RCC 7860 (cell line): ENCODE data around the gene DENND1A.

Source experiments
- DNase-seq: peaks from one replicate; pipeline ENCODE4 v3.0.0-alpha.2; 2015; ENCODE audit warnings: low spot score
- FAIRE-seq: peaks from 2 replicates; lab custom pipeline; 2012; peaks lifted over from hg19 to GRCh38; lab: Jason Lieb, UNC

DENND1A gene

DNA sequence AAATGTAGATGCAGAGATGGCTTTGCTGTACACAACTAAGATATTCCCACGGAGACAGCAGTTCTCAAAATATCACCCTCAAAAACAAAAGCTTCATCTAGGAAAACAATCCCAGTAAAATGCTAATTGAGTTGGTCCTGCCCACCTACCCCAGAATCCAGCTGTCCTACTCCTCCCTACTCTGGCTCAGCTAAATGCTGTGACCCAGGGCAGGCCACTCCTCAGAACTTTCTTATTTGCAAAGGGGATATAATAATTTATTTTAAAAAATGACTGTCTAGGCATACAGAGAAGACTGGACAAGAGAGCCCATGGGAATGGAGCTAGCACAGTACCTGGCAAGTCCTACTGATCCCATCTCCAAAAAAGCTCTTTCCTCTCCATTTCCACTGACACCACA is 411.6 kb downstream of the DENND1A start:
- no peak for FAIRE-seq
- no peak for DNase-seq

DNA sequence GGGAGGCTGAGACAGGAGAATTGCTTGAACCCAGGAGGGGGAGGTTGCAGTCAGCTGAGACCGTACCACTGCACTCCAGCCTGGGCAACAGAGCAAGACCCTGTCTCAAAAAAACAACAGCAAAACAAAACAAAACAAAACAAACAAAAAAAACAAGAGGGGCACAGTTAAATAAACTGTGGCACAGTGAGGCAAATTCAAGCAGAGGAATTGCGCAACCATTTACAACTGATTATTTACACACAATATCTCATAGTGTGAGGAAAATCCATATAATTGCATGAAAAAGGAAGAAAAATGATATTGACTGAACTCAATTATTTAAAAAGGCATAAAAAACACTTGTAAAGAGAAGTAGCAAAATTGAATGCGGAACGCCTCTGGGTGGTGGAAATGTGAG is 412.4 kb downstream of the DENND1A start:
- DNase-seq (no peak), FAIRE-seq (no peak)

DNA sequence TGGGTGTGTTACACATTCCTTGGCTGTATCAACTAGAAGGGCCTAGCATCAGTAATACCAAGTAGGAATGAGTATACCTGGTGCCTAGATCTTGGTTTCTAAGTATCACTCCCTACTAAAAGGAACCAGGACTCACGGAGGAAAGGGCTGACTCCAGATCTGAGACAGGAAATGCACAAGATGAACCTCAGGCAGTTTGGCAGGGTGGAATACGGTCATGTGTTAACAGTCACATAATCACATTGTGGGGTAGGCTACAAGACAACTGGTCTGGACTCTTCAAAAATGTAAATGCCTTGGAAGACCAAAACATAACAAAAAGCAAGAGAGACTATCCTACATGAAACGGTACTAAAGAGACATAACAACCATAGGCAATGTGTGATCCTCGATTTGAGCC is 415.2 kb downstream of the DENND1A start:
- no peak for DNase-seq
- no peak for FAIRE-seq

DNA sequence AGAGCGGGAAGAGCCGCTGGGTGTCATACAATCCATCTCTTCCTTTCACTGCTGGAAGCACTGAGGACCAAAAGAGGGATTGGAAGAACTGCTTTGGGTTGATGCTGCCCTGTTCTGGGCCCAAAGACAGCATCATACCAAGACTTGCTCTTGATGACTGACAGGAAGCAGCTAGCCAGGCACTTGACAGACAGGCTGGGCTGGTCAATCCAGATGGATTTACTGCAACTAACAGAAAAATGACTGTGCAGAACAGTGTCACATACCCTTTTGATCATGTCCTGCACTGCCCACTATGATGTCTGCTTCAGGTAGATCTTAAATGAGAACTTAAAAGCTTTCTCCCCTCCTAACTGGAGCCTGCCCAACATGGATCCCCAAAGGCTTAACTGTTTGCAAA is 416.4 kb downstream of the DENND1A start:
- DNase-seq (no peak), FAIRE-seq (no peak)

DNA sequence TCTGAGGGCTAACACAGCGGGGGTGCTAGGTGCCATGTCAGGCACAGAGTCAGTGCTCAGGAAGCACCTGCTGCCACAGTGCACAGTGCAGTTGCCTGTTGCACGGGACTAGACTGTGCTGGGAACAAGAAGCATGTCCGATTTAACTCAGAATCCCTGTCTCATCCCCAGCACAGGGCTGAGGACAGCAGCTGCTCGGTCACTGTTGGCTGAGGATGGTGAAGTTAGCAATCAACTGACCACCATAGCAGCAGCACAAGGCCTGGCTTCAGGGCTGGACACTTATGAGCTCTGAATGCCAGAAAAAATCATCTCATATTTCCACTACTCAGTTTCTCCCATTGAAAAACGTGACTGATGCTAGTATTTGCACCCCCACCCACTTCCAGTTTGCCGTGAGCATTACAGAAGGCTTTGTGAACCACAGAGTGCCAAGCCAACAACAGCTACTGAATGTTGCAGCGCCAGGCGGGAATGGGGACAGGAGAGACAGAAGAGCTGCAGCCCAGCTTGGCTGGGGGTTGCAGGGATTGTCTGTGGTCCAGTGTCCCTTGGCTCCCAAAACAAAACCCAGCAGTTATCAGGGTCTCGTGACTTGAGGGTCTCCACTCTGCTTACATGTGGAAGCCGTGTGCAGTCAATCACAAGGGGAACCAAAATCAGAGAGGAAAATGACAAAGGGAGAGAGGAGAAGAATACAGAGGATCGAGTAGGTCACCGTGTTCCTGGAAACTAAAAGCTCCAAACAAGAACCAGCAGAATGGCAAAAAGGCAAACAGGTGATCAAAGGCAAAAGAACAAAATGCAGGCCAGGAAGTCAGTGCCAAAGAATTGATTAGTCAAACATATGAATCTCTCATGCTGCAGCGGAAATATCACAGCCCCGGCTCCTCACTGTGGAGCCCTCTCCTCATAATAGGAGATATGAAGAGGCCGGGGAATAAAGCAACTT is 418.3 kb downstream of the DENND1A start:
- no peak for DNase-seq
- FAIRE-seq = no peak

DNA sequence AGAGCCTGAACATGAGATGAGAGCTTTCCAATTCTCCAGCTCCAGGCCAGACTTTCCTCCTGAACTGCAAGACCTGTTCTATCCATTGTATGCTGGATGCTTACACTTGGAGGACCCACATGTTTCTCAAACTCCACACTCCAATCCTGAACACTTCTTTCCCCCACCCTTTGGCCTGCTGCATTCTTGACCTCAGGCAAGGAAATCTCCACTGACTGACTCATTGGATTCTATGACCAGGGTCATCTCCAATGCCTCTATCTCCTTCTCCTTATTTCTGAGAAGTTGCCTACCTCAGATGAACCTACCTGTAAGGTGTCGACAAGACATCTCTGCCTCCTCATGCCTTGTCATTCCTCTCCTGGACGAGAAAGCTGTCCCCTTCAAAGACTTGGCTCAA is 420.3 kb downstream of the DENND1A start:
- FAIRE-seq = no peak
- no peak for DNase-seq

DNA sequence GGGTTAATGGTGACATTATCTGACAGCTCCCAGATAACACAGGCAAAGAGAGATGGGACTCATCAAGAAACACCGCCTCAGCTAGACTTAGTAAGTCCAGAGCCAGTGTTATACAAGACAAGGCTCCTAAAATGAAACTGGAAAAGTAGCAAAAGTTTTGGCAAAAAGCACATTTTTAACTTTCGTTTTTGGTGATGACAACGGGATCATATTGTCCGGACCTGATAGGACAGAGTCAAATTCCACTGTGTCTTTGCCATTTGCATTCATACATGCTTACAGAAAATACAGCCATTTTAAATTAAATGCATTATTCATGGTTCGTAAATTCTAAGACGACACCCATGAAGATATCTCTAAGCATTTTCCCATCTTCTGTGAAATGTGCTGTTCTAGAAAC is 421.9 kb downstream of the DENND1A start:
- FAIRE-seq (no peak), DNase-seq (no peak)

DNA sequence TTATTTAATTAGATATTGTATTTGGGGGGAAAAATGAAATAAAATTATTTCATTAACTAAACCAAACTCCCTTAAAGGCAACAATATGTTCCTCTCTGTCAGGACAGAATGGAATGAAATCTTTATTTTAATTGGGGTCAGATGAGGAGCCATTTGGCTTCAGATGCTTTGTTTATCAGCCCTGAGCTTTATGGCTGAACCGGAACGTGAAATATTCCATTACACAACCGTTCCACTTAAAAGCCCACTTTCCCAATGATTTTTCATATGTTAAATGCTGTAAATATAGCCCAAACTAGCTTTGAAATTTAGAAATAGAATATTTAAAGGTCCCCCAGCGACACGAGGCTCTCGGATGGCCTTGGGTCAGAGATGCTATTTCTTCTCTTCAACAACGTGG is 424.4 kb downstream of the DENND1A start:
- DNase-seq = no peak
- no peak for FAIRE-seq

DNA sequence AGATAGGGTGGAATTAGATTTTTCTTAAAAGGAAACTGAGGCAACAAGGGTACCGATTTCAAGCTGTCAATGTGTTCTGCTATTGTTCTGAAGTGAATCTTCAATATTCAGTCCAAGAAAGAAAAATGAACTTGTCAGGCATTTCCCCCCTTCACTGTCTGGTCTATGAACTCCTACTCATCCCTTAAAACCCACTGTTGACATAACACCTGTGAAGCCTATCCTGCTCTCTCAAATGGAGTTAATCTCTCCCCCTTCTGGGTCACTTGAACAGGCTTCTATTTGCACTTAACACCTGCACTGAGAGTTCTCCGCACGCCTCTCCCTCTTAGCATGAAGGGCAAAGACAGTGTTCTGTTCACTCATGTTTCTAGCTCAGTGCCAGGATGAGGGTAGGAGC is 429.6 kb downstream of the DENND1A start:
- FAIRE-seq = no peak

DNA sequence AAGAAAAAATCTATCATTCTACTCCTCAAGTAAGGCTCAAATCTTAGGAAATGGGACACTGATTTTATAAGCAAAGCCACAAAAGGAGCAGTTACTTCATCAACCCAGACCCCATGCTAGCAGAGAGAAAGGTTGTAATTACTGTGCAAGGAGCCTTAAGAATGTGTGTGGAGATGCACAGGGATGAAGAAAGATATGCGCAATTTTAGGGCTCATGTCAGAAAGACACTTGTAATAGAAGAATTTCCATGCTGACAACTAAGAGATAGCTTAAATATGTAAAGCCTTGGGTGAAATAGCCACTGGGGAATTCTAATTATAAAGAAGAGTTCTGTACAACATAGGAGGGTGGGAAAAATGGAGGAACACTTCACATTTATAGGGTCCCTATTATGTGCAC is 432.1 kb downstream of the DENND1A start:
- FAIRE-seq (no peak), DNase-seq (no peak)

More for the DNA sequence above, 429.6 kb downstream of the DENND1A start:
- no peak for DNase-seq

DNA sequence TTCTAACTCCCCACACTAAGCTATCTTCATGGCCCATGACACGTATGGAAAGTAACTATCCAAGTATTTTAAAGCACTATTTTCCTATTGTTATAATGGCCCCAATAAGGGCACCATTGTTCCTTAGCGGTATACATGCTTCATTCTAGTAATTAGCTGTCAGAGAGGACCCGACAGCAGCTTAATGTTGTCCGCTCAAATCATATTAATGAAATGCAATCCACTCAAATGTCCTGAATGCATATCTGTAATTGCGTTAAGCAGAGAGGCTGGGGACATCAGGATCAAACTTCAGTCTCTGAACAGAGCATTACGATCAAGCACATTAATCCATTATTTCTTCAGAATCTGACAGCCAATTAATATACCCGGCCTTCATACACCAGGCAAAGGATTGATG is 434.2 kb downstream of the DENND1A start:
- DNase-seq = no peak
- FAIRE-seq = no peak

DNA sequence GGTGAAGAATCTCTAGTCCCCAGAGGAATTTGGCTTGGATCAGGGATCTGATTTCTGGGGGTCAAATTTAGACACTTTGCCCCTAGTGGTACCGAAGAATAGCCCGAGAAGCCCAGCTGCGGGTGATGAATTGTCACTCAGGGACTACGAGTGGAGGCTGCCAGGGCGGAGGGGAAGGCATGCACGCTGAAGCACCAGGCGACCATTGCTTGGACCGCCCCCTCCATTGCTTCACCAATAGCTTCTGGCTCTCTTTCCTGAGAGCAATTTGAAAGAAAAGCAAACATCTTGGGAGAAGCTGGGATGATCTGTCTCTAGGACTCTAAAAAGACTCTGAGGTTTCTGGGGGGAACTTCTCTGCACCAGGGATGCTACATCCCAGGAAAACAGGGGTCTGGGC is 436.3 kb downstream of the DENND1A start:
- DNase-seq (no peak), FAIRE-seq (no peak)

DNA sequence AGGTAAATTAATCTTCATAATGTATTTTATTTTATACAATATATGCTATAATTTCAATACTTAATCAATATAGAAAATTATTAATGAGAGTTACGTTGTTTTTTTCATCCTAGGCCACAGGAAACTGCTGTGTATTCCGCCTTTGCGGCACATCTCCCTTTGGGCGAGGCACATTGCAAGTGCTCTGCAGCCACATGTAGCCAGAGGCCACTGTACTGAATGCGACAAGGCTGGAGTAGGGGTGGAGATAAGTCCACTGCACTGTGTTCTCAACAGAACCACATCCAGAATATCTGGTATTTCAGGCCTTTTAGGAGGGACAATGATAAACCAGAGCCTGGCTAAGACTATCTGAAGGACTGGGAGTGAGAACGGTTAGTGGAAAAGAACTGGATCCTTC is 439.2 kb downstream of the DENND1A start:
- FAIRE-seq (no peak), DNase-seq (no peak)

DNA sequence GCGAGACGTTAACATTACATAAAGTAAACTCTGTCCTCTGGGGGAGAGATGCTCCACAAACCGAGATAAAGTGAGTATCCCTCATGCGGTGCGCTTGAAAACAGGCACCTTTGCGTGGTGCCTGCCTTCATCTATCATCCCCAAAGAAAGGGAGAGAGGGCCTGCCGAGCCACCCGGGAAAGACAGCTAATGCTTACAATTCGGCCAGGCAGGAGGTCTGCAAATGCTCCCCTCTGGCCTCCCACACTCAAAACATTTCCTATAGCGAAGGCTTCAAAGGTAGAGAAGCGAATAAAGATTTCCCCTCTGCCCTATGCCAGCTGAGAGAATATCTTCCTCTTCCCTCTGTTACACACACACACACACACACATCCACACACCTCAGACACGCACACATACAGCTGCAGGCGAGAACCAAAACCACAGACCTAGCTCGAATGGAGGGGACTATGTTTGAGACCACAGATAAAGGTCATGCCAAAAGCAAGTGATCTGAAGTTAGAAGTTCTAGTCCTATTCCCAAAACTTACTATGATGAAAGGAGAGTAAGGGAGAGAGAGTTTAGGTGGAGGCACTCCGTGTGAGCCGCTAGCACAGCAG is 441.1 kb downstream of the DENND1A start:
- FAIRE-seq (no peak), DNase-seq (no peak)

DNA sequence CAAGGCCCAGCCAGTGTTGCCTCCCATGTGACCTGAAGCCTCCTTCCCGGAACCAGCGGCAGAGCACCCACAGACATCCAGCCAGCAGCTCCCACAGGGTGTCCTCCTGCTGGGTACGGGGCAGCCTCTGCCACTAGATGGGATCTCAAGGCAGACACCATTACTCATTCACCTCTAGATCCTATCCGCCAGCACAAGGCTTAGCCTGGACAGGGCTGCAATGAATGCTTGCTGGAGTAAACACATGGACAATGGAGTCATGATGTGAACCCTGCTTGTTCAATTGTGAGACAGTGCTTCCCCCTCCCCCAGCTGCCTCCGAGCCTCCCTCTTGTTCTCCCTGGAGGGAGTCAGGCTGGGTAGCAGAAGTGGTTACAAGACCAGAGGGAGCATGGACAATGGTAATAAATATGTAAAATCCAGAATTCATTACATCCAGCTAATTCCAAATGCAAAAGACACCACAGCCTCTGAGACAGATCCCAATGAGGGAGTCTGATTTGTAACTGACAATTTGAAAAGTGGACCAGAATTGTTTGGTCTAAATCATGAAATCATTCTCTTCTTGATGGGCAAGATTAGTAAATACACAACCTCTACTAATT is 441.9 kb downstream of the DENND1A start:
- DNase-seq (no peak), FAIRE-seq (no peak)

DNA sequence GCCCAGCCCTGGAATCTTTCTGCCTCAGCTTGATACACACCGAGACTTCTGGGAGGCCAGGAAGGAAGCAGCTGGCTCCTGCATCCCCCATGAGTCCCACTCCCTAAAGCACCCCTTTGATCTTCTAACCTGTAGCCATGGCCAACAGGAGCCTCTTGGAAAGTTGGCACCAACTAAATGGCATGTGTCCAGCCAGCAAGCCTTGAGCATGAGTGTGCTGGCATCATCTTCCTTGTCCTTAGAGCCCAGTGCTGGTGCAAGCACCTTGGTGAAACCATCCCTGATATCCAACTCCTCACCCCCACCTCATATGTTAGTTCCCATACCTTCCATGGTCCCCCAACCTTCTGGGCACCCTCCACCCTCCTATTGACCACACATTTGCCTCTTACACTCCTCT is 443.5 kb downstream of the DENND1A start:
- DNase-seq (no peak), FAIRE-seq (no peak)

DNA sequence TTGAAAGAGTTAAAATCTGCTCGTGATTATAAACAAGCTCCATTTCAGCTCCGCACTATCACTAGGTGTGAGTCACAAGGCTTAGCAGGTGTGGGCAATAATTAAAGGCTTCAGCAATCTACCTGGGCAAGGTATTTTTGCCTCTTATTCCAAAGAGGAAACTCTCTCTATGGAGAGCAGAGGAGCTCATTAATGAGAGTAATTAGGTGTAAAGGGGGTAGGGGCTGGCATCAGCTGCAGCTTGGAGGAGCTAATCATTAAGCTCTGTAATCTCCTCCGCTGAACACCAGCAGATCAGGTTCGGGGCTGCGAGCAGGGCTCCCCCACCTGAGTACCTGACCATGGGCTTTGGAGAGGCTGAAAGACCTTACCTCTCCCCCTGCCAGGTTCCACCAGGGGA is 444.7 kb downstream of the DENND1A start:
- no peak for FAIRE-seq
- no peak for DNase-seq

DNA sequence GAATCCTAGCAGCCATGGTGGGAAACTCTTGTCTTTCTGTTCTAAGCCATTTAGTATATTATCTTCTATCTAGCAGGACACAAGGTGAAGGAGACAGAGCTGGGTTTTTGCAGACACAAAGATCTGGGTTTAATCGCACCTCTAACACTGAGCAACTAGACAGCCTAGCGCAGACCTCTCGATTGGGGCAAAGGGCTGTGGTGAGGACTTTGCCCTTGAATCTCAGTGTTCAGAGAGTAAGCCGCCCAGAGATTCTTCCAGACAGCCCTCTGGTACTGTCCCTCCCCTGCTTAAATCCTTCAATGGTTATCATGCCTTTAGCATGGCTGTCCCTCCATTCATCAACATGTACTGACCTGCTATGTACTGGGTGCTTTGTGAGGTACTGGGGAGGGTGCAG is 445.8 kb downstream of the DENND1A start:
- FAIRE-seq = no peak
- no peak for DNase-seq

DNA sequence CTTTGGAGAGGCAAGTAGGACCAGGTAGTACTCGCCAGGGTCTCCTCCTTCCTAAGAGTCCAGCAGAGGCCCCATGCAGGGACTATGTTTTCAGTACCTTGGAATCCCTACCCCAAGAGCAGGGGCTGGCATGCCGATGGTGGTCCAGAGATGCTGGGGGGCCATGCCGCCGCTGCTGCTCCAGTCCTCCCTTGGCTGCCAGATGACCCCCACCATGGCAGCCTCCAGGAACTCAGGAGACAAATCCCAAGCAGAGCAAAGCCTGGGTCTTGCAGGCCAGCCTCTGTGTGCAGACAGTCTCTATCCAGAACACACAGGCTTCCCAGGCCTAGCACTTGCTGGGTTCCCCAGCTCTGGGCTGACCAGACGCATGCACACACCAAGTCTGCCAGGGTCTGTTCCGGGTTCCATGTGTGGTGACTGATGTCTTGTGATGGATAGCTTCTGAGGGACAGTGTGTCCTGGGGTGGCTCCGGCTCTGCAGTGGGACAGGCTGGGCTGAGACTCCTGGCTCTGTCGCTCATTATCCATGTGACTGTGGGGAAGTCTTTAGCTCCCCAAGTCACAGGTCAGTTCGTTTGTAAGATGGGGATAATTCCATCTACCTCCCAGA is 446.6 kb downstream of the DENND1A start:
- DNase-seq = no peak

DNA sequence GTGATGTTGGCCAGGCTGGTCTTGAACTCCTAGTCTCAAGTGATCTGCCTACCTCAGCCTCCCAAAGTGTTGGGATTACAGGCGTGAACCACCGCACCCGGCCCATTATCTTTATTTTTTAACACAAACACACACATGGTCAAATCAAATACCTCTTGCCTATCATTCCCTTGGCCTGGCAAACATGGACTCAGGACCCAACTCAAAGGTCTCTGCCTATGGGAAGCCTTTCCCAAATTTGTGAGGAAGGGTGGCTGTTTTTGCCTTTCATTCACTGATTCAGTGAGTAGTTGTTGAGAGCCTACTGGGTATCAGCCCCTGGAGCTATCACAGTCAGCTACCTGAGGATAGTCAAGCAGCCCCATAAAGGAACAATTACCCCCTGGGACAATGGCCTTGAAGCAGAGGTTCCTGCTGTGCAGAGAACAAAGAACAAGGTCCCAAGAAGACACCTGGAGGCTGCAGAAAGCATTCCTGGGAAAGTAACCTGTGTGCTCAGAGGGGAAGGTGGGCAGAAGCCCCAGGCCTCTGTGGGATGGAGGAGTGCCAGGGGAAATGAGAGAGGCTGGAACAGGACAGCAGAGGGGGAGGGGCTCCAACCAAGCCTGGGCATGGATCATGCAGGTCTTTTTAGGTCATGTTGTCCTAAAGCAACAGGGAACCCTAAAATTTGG is 447.5 kb downstream of the DENND1A start:
- FAIRE-seq (no peak), DNase-seq (no peak)

More for the DNA sequence above, 446.6 kb downstream of the DENND1A start:
- FAIRE-seq = no peak
